ENCODE data around the gene RUNX1.

Gene RUNX1

DNA sequence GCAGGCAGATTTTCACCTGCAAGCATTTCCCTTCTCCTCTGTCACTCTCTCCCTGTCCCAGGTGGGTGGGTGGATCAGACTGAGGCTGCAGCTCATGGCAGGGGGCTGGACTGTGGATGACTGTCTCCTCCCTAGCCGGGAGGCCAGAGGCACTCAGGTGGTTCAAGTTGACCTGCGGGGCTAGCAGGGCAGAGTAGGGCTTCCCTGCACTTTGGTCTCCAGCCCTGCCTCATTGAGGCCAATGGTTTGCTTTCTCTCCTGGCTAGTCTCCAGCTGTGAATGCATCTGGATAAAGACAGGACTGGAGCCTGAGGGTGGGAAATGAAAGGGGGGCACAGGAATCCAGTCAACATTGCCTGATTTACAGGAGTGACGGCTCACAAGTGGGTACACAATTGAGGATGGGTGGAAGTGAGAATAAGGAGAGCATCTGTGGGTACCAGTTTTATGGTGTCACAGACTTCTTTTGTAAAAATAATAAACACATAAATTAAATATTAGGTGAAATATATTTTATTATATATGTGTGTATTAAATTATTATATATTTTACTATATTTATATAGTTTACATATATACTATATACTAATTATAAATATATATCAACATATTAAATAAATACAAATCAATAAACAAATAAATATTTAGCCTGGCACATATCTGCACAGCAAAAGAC, 25.6 kb downstream of the RUNX1 start:
- no peak for DNase-seq (ENCODE audit: low read depth)
- H3K4me3 ChIP-seq (ENCODE audit: low read depth, low read length): no peak overlapping the region

DNA sequence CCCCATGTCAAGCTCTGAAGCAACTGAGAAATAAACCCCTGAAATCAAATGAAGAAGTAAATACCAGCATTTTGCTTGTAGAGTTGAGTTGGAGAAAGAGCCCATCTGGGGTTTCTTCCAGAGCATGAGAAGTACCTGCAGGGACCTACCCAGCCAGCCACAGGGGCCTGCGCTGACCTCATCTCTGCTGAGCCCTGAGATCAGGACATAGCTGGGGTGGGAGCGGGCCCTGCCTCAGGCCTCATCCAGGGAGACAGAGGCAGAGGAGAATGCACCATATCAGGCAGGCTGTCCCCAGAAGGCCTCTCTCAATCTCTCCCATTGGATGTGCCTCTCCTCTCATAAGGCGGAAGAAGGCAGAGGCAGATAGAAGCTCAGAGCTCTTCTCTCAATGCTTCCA, 27.6 kb downstream of the RUNX1 start:
- H3K4me3 ChIP-seq (ENCODE audit: low read depth, low read length): no peak overlapping the region
- DNase-seq (ENCODE audit: low read depth): no peak

DNA sequence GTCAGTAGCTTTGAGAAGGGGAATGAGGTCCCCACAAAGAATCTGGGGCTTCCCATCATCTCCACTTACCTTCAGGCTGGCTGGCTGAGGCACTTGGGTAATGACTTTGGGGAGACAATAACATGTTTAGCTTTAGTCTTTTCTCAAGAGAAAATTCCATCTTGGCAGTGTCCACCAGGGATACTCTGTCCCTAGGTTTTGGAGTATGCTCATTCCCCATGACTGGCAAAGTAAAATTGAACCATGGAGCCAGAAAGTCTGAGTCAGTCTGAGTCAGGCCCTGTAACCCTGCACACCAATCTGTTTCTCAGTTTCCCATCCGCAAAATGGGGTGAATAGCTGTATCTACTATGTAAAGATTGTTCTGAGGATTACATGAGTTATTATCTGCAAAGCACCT, 28.2 kb downstream of the RUNX1 start:
- no peak overlapping the region for H3K4me3 ChIP-seq (ENCODE audit: low read depth, low read length)
- DNase-seq (ENCODE audit: low read depth): no peak

DNA sequence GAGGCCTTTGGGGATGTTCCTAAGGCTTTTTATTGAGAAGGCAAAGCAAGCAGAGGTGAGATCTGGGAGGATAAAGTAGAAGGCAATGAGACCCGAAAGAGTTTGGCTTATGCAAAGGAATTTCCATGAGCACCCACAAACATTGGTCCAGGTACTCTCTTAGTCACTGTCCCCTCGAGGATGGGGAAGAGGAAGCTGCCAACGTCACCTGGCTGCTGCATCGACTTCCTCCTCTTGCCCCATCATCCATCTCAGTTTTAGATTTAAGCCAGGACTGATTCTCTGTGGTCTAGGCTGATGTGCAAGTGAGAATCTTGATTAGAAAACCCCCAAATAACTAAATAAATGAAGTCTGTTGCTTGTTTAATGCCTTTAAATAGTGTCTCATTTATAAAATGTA, 28.7 kb downstream of the RUNX1 start:
- H3K4me3 ChIP-seq (ENCODE audit: low read depth, low read length): no peak overlapping the region

DNA sequence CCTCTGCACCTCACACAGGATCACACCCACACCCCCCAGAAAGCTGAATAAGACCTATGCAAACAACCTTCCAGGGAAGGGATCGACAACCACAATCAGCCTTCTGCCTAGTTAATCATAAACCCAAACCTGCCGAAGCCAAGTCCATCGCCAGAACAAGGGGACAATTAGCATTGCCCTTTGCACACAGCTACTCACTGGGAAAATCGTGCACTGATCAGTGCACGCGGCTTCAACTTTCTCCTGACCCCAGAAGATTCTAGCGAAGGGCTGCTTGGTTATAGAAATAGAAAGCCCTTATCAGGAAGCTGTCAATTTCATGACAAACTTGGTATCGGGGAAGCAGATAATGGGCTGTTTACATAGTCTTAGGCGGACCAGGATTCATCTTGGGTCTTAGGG, 29.5 kb downstream of the RUNX1 start:
- H3K4me3 ChIP-seq (ENCODE audit: low read depth, low read length): no peak overlapping the region
- DNase-seq (ENCODE audit: low read depth): no peak

More for the DNA sequence above, 28.7 kb downstream of the RUNX1 start:
- no peak for DNase-seq (ENCODE audit: low read depth)

DNA sequence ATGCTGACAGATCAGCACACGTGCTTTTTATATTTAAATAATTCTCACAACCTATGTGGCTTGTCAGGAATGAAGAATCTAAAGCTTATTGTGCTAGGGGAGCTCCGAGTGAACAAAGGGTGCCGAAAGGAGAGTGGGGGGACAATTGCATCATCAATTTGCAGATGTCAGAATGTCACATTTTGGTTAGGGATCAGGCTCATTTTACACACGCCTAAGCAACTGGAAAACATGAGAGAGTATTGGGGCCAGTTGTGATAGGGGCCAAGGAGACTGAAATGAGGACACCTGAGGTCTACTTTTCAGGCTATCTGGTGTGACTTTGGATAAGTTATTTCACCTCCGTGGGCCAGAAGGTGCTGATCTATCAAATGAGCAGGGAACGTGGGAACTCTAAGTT, 31.8 kb downstream of the RUNX1 start:
- DNase-seq (ENCODE audit: low read depth): no peak
- H3K4me3 ChIP-seq (ENCODE audit: low read depth, low read length): no peak overlapping the region

DNA sequence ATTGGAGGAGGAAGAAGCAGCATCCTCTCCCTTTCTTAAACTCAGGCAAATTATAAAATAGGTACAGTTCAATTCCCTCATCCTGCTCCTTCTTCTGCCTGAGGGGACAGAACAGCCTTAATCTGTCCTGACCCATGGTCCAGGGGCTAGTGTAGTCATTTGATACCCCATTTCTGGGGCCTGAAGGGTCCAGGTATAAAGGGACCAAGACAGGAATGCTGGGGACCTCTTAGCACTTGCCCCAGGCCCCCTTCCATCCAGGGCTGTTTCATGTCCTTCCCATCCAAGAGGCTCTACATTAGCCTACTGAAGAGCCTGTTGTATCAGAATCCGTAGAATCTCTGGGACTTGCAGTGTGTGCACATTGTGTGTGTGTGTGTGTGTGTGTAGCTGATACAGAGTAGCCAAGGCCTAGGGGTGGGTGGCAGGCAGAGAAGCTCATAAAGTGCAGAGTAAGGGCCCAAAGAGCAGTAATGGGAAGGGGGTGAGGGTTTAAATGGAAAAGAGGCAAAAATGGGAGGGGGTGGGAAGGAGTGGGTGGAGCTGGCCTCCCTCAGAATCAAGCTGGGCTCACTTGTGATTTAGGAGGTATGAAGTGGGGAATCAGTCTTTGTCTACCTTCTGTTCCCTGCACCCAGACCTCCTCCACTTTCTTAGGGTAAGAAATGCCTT, 32.4 kb downstream of the RUNX1 start:
- no peak for DNase-seq (ENCODE audit: low read depth)
- no peak overlapping the region for H3K4me3 ChIP-seq (ENCODE audit: low read depth, low read length)

DNA sequence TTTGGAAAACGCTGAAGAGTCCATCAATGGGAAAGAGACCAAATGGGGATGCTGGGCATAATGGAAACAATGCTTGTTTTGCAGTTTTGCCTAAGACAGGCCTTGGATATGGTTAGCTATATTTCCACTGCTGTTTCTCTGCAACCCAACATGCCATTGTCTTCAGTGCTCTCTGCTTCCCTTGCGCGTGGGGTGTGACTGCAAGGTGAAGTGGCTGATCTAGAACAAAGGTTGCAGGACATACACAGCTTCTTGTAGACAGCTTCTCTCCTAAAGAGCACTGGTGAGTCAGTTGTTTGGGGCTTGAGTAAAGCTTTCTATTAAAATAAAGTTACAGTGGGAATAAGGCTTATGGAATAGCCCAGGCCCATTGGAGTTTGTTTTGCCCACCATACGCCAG, 33.0 kb downstream of the RUNX1 start:
- no peak for DNase-seq (ENCODE audit: low read depth)
- no peak overlapping the region for H3K4me3 ChIP-seq (ENCODE audit: low read depth, low read length)

DNA sequence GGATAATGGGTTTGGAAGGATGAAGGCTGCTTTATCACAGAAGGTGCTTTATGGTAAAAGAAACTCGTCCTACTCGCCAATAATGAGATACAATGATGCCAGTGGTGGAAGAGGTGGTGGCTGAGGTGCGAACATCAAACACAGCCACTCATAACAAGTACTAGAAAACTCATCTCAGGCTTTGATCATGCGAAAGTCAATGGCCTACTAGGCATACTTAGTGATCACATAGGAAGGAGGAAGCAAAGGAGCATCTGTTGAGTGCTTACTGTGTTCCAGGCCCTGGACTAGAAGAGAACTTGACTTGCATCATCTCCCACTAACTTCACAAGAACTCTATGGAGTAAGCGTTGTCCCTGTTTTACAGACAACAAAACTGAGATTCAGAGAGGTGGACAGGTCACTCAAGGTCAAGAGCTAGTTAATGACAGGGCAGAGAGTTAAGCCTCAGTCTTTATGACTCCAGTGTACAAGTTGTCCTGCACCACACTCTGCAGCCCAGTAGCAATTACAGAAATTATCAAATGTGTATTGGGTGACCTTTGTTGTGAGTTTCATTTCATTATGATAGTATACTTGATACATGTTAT, 33.6 kb downstream of the RUNX1 start:
- DNase-seq (ENCODE audit: low read depth): no peak
- H3K4me3 ChIP-seq (ENCODE audit: low read depth, low read length): no peak overlapping the region

DNA sequence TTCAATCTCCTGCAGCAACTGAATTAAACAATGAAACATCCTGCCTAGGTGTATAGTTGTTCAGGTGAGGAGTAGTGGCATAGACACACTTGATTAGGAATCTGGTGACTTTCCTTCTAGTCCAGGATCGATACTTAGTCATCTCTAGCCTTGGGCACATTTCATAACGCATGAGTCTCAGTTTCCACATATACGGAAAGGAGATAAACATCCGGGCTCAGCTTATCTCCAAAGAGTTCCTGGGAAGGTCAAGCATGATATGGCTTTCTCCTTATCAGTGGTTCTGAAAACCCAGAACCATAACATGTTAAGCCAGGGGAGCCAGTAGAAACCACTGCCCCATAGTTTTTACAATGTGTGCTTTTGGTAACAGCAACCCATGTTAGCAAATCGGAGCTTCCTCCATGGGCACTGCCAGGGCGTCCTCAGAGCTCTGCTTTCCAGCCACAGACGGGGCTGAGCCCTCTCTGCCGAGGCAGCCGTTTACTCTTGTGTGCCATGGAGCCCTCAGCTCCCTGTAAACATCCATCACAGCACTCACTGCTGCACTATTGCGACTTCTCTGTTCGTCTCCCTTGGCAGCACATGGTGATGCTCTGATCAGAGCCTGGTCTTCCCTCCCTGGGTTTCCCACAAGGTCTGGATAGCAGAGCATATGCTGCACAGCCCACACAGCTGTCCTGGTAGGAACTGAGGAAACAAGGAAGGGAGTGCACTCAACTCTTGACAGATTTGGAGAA, 34.6 kb downstream of the RUNX1 start:
- no peak for DNase-seq (ENCODE audit: low read depth)
- no peak overlapping the region for H3K4me3 ChIP-seq (ENCODE audit: low read depth, low read length)

DNA sequence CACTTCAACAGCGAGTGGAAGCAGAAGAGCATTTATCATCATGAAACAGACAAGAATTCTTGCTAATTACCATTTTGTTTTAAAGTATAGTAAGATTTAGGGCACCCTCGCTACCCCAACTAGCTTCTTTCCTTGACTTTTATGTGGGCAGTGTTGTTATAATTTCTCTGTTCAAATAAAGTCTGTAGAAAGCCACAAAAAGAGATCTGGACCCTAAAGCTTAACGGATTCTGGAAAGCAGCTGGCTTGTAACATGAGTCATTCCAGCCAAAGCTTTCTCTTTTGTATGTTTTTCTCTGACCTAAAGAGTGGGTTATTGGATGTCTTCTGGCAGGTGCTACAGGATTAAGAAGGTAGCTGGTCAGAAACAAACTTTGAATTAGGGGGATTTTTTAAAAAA, 37.4 kb downstream of the RUNX1 start:
- H3K4me3 ChIP-seq (ENCODE audit: low read depth, low read length): no peak overlapping the region
- DNase-seq (ENCODE audit: low read depth): no peak

DNA sequence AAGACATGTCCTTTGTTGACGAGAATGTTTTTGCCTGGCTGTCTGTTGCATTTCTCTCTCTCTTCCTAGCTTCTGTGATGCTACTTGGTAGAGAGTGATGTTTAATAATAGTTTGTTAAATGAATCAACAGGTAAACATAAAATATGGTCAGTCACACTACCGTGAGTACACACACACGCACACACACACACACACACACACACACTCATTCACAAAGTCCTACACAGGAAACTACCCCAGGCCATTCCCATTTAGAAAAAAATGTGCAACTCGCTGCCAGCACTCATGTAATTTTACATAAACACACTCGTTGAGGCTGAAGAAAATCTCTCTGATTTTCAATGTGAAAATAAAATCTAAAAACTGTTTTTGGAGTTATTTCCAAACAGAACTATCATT, 38.7 kb downstream of the RUNX1 start:
- no peak for DNase-seq (ENCODE audit: low read depth)
- no peak overlapping the region for H3K4me3 ChIP-seq (ENCODE audit: low read depth, low read length)

DNA sequence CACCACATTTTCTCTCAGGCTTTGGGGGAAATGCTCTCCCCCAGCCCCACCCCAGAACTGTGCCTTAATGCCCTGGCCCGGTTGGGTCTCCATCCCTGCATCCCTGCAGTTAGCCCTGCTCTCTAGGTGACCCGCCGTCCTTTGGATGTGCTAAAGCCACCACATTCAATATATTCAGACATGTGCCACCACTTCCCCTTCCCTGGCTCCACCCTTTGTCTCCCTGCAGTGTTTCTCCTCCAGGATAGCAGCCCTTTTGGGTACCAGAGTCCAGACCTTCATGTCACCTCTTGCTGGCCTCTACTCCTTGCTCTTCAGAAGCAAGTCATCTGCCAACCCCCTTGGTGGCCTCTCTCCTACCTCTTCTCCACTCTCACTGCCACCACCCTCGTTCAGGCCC, 41.8 kb downstream of the RUNX1 start:
- H3K4me3 ChIP-seq (ENCODE audit: low read depth, low read length): no peak overlapping the region
- DNase-seq (ENCODE audit: low read depth): no peak

DNA sequence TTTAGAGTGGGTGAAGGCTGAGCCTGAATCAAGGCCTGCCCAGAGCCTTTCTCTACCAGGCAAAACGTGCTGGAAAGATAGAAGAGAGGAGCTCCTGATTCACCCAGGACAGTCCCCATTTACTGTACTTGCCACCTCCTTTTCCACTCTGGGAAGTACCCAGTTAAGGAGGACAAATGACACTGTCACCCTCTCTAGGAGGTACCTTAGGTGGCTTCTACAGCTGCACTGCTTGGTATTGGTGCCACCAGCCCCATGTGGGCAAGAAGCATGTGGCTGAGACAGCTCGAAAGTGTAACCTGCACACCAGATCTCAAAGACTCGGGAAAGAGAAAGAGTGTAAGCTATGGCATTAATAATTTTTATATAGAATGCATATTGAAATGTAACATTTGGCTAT, 42.3 kb downstream of the RUNX1 start:
- no peak for DNase-seq (ENCODE audit: low read depth)
- H3K4me3 ChIP-seq (ENCODE audit: low read depth, low read length): no peak overlapping the region

DNA sequence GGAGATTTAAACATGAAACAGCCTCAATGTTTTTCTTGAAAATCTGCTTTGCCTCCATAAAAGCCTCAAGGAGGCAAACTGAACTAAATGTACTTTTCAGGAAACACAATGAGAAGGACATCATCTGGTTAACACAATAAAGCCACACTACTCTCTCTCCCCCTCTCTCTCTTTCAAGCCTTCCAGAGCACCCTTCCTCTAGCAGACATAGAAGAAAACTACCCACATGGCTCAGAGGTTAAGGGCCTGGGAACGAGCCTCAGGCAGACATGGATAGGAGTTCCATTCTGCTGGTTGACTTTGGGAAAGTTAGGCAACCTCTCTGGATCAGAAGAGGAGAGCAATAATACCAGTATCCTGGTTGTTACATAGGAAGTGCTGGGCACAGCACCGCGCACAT, 42.9 kb downstream of the RUNX1 start:
- DNase-seq (ENCODE audit: low read depth): no peak
- H3K4me3 ChIP-seq (ENCODE audit: low read depth, low read length): no peak overlapping the region

DNA sequence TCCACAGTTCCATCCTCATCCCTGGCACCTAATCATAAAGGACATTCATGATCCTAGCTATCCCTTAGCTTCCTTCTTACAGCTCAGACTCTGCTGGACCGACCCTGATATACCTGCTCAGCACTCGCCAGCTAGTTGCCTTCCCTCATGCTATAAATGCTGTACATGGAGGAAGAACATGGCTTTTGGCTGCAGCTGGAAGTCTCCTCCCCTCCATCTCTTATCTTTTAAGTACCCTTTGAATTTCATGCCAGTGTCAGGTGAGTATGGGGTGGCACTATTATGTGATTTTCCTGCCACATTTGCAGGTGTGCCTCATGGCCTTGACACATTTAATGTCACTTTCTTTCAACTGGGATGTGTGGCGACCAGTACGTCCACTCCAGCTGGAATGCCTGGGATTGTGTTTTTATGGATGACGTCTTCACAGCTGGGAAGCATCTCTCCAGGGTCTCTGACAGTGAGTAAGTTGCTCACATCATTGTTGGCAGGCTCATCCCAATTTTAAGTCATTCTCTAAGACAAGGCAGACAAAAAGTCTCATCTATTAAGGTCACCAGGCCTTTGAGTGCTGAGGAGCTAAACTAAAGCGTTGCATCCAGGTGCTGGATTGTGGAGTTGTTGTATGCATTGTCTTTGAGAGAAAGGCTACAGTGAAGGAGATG, 43.4 kb downstream of the RUNX1 start:
- no peak overlapping the region for H3K4me3 ChIP-seq (ENCODE audit: low read depth, low read length)
- DNase-seq (ENCODE audit: low read depth): no peak

DNA sequence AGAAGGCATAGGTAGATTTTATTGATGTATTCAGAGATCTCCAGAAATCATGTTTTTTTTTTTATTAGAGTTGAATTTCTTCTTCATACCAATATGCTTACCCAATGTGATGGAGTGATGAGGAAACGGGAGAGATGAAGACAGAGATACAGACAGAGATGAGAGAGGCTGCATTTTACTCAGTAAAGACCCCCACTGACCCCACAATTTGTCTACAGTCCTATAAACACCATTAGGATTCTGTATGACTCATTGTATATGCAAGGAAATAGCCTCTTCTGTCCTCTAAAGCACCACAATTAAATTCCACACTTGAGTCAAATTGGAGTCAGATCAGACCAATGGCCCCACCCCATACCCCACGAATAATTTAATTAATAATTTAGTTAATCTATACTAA, 44.0 kb downstream of the RUNX1 start:
- DNase-seq (ENCODE audit: low read depth): no peak
- no peak overlapping the region for H3K4me3 ChIP-seq (ENCODE audit: low read depth, low read length)

DNA sequence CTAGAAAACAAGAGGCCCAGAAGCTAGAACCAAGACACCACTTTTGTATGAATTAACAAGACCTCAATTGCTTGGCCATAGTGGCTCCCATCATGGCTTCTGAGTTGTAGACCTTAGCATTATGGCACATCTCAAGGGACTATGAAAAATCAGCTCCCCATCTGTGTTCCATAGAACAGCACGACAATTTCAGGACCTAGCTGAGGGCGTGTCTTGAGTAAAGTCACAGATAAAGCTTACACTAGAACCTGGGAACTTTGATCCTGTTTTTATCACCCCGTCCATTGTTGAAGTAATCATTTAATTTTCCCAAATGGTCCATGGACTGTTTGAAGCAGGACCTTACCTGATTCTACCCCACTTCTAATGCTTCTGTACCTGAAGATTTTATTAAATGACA, 44.8 kb downstream of the RUNX1 start:
- no peak for DNase-seq (ENCODE audit: low read depth)
- H3K4me3 ChIP-seq (ENCODE audit: low read depth, low read length): no peak overlapping the region

DNA sequence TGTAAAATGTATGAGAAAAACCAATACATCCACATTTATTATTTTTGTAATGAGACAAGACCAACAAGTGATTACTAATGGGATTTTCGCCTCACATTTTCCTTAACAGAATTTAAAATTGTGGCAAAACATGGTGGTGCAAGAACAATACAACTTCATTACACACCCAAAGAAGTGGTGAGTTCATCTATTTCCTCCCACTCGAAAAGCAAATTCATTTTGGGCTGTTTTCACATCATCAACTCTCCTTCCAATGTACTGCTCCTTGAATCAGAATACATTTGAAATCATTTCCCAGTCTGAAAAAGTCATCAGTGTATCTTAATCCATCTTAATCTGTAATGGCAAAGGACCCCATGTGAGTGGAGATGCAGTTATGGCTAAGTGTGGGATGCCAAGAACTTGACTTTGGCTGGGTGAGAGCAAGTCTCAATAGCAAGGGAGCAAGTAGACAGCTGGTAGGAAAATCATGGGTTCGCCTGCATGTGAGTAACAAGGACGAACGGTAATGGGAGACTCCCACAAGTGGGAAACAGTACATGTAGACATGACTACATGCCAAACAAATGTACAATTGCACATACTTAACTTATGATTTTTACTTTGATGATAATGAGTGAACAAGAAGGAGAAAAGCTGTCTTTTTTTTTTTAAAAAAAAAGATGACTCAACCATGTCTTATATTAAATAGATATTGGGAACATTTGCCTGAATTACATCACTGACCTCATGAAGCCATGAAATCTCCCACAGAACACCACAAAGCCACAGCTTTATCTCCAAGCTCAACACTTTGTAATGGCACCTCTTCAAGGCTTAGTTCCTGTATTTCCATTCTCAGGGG, 46.0 kb downstream of the RUNX1 start:
- peak; percentile 89 for DNase-seq (ENCODE audit: low read depth)
- no peak overlapping the region for H3K4me3 ChIP-seq (ENCODE audit: low read depth, low read length)
